ENCODE measurements around the gene GET3. TPM values are rescaled to one million over a fixed set of nuclear protein-coding genes. Genes with fewer than 3 reads are reported as not detected.

The GET3 gene
- total and polyA plus RNA-seq, 2 of the 13 experiments (the other 11 are each of a cell fraction or from before 2014, with no cell fraction given) = 57.7 to 59.4 TPM

DNA sequence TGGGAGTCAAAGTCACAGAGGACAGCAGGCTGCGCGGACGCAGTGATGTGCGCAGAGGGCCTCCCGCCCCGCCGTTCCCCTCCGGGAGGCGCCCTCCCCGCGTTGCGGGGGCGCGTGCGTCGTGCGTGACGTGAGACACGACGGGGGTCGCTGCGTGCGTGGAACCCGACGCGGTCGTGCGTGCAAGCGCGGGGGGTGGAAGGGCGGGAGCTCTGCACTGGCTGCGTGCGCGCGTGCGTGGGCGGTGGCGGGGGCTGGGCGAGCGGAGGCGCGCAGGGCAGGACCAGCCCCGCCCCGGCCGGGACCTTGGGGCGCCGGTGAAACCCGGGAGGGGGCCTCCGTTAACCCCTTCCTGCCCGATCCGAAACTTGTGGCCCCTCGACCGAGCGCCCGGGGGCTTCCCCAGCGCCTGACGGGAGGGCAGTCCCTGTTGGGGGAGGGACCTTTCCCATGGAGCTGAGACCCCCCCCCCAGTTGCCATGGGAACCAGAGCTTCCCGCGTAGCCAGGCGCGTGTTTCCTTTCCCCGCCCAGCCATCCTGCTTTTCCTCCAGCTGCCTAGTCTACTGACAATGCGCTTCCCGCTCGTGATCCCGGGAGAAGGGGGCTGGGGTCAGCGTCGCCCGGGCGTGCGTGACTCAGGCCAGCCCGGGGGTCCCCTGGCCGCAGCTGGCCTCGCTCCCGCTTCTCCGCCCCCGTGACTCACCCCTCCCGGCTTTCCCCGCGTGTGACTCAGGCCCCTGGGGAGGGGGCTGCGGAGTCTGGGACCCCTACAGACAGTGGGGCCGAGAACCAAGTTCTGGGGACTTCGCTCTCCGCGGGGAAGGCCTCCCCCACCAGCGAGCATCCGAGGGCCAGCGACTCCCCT is 45.4 kb downstream of the GET3 start (continued):
- TF ChIP-seq, protein P1, sequence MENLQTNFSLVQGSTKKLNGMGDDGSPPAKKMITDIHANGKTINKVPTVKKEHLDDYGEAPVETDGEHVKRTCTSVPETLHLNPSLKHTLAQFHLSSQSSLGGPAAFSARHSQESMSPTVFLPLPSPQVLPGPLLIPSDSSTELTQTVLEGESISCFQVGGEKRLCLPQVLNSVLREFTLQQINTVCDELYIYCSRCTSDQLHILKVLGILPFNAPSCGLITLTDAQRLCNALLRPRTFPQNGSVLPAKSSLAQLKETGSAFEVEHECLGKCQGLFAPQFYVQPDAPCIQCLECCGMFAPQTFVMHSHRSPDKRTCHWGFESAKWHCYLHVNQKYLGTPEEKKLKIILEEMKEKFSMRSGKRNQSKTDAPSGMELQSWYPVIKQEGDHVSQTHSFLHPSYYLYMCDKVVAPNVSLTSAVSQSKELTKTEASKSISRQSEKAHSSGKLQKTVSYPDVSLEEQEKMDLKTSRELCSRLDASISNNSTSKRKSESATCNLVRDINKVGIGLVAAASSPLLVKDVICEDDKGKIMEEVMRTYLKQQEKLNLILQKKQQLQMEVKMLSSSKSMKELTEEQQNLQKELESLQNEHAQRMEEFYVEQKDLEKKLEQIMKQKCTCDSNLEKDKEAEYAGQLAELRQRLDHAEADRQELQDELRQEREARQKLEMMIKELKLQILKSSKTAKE (CRISPR knock-in tag; IDR thresholded peaks at IDR 0.05; ENCODE audit: borderline replicate concordance) = no peak
- TF ChIP-seq, protein P2, sequence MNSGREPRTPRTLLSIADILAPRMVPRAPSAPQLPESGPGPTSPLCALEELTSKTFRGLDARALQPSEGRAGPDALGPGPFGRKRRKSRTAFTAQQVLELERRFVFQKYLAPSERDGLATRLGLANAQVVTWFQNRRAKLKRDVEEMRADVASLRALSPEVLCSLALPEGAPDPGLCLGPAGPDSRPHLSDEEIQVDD (CRISPR knock-in tag; IDR thresholded peaks at IDR 0.05; ENCODE audit: borderline replicate concordance) = no peak
- TF ChIP-seq, protein P3, sequence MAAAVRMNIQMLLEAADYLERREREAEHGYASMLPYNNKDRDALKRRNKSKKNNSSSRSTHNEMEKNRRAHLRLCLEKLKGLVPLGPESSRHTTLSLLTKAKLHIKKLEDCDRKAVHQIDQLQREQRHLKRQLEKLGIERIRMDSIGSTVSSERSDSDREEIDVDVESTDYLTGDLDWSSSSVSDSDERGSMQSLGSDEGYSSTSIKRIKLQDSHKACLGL (CRISPR knock-in tag; IDR thresholded peaks at IDR 0.05) = peak; percentile 69; the same call in 1 of the 2 replicates
- TF ChIP-seq ZNF326 (CRISPR knock-in tag; IDR thresholded peaks at IDR 0.05; ENCODE audit: borderline replicate concordance) (no peak), ZNF24 (IDR thresholded peaks at IDR 0.05) (no peak), IRF2 (CRISPR knock-in tag; IDR thresholded peaks at IDR 0.05) (no peak), ZNF768 (CRISPR knock-in tag; IDR thresholded peaks at IDR 0.05) (peak; percentile 50), ZNF451 (CRISPR knock-in tag; IDR thresholded peaks at IDR 0.05) (no peak), NFATC3 (CRISPR knock-in tag; IDR thresholded peaks at IDR 0.05) (no peak), ZNF788 (CRISPR knock-in tag; IDR thresholded peaks at IDR 0.05; ENCODE audit: borderline replicate concordance) (no peak), GATA4 (IDR thresholded peaks at IDR 0.05; ENCODE audit: borderline replicate concordance, low read depth) (no peak), SAP130 (CRISPR knock-in tag; IDR thresholded peaks at IDR 0.05; ENCODE audit: low read depth) (0 out of 2 replicates have a peak, but pooled peaks have one; percentile 29), XRCC5 (optimal IDR thresholded peaks at IDR 0.05; ENCODE audit: low read length) (peak; percentile 40), HDAC6 (IDR thresholded peaks at IDR 0.05; ENCODE audit: low read depth, low read length) (no peak), STAG1 (CRISPR knock-in tag; IDR thresholded peaks at IDR 0.05) (no peak), ETV5 (CRISPR knock-in tag; IDR thresholded peaks at IDR 0.05; ENCODE audit: borderline replicate concordance) (no peak), ZKSCAN8 (CRISPR knock-in tag; IDR thresholded peaks at IDR 0.05; ENCODE audit: borderline replicate concordance) (no peak), KDM5B (CRISPR knock-in tag; IDR thresholded peaks at IDR 0.05; ENCODE audit: borderline replicate concordance) (peak; percentile 65; the same call in 1 of the 2 replicates), CREM (IDR thresholded peaks at IDR 0.05) (no peak), CREM (CRISPR knock-in tag; IDR thresholded peaks at IDR 0.05) (no peak), HIVEP1 (CRISPR knock-in tag; IDR thresholded peaks at IDR 0.05) (peak; percentile 57; the same call in 1 of the 2 replicates), MAFK (conservative IDR thresholded peaks at IDR 0.05 in 1 of 2, IDR thresholded peaks at IDR 0.05 in 1 of 2; ENCODE audit: low read length in 2 of 2) (no peak), ZNF674 (CRISPR knock-in tag; IDR thresholded peaks at IDR 0.05; ENCODE audit: low read depth) (no peak), POGZ (CRISPR knock-in tag; IDR thresholded peaks at IDR 0.05) (no peak)
- TF ChIP-seq, protein P4, sequence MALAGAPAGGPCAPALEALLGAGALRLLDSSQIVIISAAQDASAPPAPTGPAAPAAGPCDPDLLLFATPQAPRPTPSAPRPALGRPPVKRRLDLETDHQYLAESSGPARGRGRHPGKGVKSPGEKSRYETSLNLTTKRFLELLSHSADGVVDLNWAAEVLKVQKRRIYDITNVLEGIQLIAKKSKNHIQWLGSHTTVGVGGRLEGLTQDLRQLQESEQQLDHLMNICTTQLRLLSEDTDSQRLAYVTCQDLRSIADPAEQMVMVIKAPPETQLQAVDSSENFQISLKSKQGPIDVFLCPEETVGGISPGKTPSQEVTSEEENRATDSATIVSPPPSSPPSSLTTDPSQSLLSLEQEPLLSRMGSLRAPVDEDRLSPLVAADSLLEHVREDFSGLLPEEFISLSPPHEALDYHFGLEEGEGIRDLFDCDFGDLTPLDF (CRISPR knock-in tag; IDR thresholded peaks at IDR 0.05) = no peak
- TF ChIP-seq, protein P5, sequence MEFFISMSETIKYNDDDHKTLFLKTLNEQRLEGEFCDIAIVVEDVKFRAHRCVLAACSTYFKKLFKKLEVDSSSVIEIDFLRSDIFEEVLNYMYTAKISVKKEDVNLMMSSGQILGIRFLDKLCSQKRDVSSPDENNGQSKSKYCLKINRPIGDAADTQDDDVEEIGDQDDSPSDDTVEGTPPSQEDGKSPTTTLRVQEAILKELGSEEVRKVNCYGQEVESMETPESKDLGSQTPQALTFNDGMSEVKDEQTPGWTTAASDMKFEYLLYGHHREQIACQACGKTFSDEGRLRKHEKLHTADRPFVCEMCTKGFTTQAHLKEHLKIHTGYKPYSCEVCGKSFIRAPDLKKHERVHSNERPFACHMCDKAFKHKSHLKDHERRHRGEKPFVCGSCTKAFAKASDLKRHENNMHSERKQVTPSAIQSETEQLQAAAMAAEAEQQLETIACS (CRISPR knock-in tag; IDR thresholded peaks at IDR 0.05) = peak; percentile 78

Data from HepG2 (cell line).